Astrocyte (in vitro differentiated cells and primary cell): ENCODE measurements around the gene RECQL5. TPM values are rescaled to one million over a fixed set of nuclear protein-coding genes. Genes with fewer than 3 reads are reported as not detected.
A peak's percentile ranks its signal among the peaks of the same experiment; 100 is the strongest.

Experiments
- DNase-seq: peaks from one replicate; pipeline ENCODE4 v3.0.0-alpha.2; 2010; ENCODE audit warnings: low read depth
- FAIRE-seq: peaks from 2 replicates; lab custom pipeline; 2011; peaks lifted over from hg19 to GRCh38; lab: Jason Lieb, UNC
- H2AFZ ChIP-seq: 2 replicates; pipeline ENCODE4 v1.6.0; 2012; ENCODE audit warnings: low read depth, low read length, inconsistent platforms
- H3K27ac ChIP-seq: 2 replicates; pipeline ENCODE4 v1.5.1; 2011; ENCODE audit warnings: low read depth, low read length, inconsistent platforms
- H3K27me3 ChIP-seq: 2 replicates; pipeline ENCODE4 v1.6.0; 2011; ENCODE audit warnings: low read length, inconsistent platforms; ENCODE audit not compliant: insufficient read depth
- H3K36me3 ChIP-seq: 2 replicates; pipeline ENCODE4 v1.5.1; 2011; ENCODE audit warnings: low read length, inconsistent platforms; ENCODE audit not compliant: insufficient read depth
- H3K4me1 ChIP-seq: 2 replicates; pipeline ENCODE4 v1.5.1; 2011; ENCODE audit warnings: low read length, inconsistent platforms; ENCODE audit not compliant: insufficient read depth
- H3K4me2 ChIP-seq: 2 replicates; pipeline ENCODE4 v1.6.0; 2012; ENCODE audit warnings: low read length, inconsistent platforms
- H3K4me3 ChIP-seq: 2 replicates; pipeline ENCODE4 v1.5.1; 2011; ENCODE audit warnings: low read depth, mild to moderate bottlenecking, low read length, inconsistent platforms; ENCODE audit not compliant: insufficient read depth
- H3K79me2 ChIP-seq: 2 replicates; pipeline ENCODE4 v1.6.0; 2012; ENCODE audit warnings: mild to moderate bottlenecking, low read length, inconsistent platforms; ENCODE audit not compliant: insufficient read depth
- H3K9ac ChIP-seq: 2 replicates; pipeline ENCODE4 v1.6.0; 2012; ENCODE audit warnings: mild to moderate bottlenecking, low read length, inconsistent platforms
- H3K9me3 ChIP-seq: 2 replicates; pipeline ENCODE4 v1.5.1; 2012; ENCODE audit warnings: low read depth, mild to moderate bottlenecking, low read length, inconsistent platforms; ENCODE audit not compliant: insufficient read depth
- H4K20me1 ChIP-seq: 2 replicates; pipeline ENCODE4 v1.6.0; 2012; ENCODE audit warnings: low read length, inconsistent platforms; ENCODE audit not compliant: insufficient read depth
- H3K27ac Mint-ChIP-seq: one replicate; pipeline ENCODE4 v1.8.0; 2021; ENCODE audit warnings: mild to moderate bottlenecking, mixed read lengths; ENCODE audit not compliant: unreplicated experiment
- H3K27me3 Mint-ChIP-seq: one replicate; pipeline ENCODE4 v1.8.0; 2021; ENCODE audit warnings: low read depth, mixed read lengths; ENCODE audit not compliant: unreplicated experiment
- H3K36me3 Mint-ChIP-seq: one replicate; pipeline ENCODE4 v1.8.0; 2021; ENCODE audit warnings: low read depth, mixed read lengths; ENCODE audit not compliant: unreplicated experiment
- H3K4me1 Mint-ChIP-seq: one replicate; pipeline ENCODE4 v1.8.0; 2021; ENCODE audit warnings: low read depth, mixed read lengths; ENCODE audit not compliant: unreplicated experiment
- H3K4me3 Mint-ChIP-seq: one replicate; pipeline ENCODE4 v1.8.0; 2021; ENCODE audit warnings: mild to moderate bottlenecking, moderate library complexity, mixed read lengths; ENCODE audit not compliant: unreplicated experiment
- H3K9me3 Mint-ChIP-seq: one replicate; pipeline ENCODE4 v1.8.0; 2021; ENCODE audit warnings: mild to moderate bottlenecking, mixed read lengths; ENCODE audit not compliant: unreplicated experiment
- CTCF ChIP-seq: IDR thresholded peaks from 2 replicates; pipeline ENCODE4 v1.5.1; 2011; ENCODE audit warnings: low read depth, mild to moderate bottlenecking, inconsistent platforms, low read length, moderate library complexity; ENCODE audit not compliant: insufficient read depth
- EZH2 ChIP-seq: IDR thresholded peaks from 2 replicates; pipeline ENCODE4 v1.6.1; 2012; ENCODE audit warnings: mild to moderate bottlenecking, low read length, inconsistent platforms; ENCODE audit not compliant: insufficient read depth
- total RNA-seq: library from RNA; stranded (reverse); gene quantifications from 2 replicates; pipeline ENCODE4 v1.2.1, GENCODE V29; 2021

The RECQL5 gene
- total RNA-seq, 1 donor from 2014 or later: 25.9 TPM

- H3K27ac Mint-ChIP-seq: peak overlapping the region; percentile 69
- TF ChIP-seq EZH2: no peak
- no peak for TF ChIP-seq CTCF
- Histone ChIP-seq H3K4me3 (no peak overlapping the region), H3K79me2 (no peaks in the 10 kb centered on the region), H3K4me1 (no peaks in the 10 kb centered on the region), H3K9ac (no peak overlapping the region), H3K36me3 (no peaks in the 10 kb centered on the region), H3K27ac (no peak overlapping the region), H3K27me3 (no peaks in the 10 kb centered on the region), H3K9me3 (no peaks in the 10 kb centered on the region), H2AFZ (no peak overlapping the region), H3K4me2 (no peak overlapping the region), H4K20me1 (peaks cover 5% of the 10 kb centered on the region)
- H3K4me3 Mint-ChIP-seq: no peak overlapping the region
- H3K27me3 Mint-ChIP-seq: peaks cover 22% of the 10 kb centered on the region
- FAIRE-seq: no peak
- H3K9me3 Mint-ChIP-seq: no peaks in the 10 kb centered on the region
- H3K4me1 Mint-ChIP-seq: peaks cover 11% of the 10 kb centered on the region
- H3K36me3 Mint-ChIP-seq: peaks cover 3% of the 10 kb centered on the region
- DNase-seq: no peak
Observed at GRCh38 chr17:75622076-75622475, 44.9 kb downstream of the RECQL5 start.

DNA sequence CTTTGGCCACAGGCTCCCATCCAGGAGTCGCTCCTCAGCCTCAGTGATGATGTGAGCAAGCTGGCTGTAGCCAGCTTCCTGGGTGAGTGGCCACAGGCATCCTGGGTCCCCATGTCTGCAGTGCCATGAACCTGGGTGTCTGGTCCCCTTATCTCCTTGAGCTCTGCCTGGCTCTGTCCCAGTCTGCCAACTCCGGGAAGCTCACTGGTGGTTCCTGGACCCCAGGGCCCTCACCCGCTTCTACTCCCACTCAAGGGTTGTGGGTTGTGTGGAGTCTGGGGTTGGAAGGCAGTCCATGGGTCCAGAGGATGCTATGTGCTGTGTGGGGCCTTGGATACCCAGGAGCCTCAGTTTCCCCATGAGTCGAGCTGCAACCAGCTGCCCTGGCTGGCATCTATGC is 45.5 kb downstream of the RECQL5 start:
- no peak overlapping the region for H3K27ac Mint-ChIP-seq
- no peak overlapping the region for H2AFZ ChIP-seq
- H3K9ac ChIP-seq: no peak overlapping the region
- no peak overlapping the region for H3K4me3 Mint-ChIP-seq
- no peaks in the 10 kb centered on the region for H3K9me3 Mint-ChIP-seq
- TF ChIP-seq EZH2 (no peak), CTCF (no peak)
- peaks cover 11% of the 10 kb centered on the region for H3K4me1 Mint-ChIP-seq
- H3K79me2 ChIP-seq: no peaks in the 10 kb centered on the region
- FAIRE-seq: no peak
- peaks cover 22% of the 10 kb centered on the region for H3K27me3 Mint-ChIP-seq
- no peaks in the 10 kb centered on the region for H3K36me3 ChIP-seq
- no peak overlapping the region for H3K27ac ChIP-seq
- H3K9me3 ChIP-seq: no peaks in the 10 kb centered on the region
- peaks cover 3% of the 10 kb centered on the region for H3K36me3 Mint-ChIP-seq
- H3K4me2 ChIP-seq: no peak overlapping the region
- no peaks in the 10 kb centered on the region for H3K27me3 ChIP-seq
- H3K4me3 ChIP-seq: no peak overlapping the region
- no peaks in the 10 kb centered on the region for H3K4me1 ChIP-seq
- peaks cover 5% of the 10 kb centered on the region for H4K20me1 ChIP-seq
- no peak for DNase-seq

GRCh38 chr17:75619506-75620431 is 47.2 kb downstream of the RECQL5 start:
- H3K36me3 Mint-ChIP-seq: peaks cover 3% of the 10 kb centered on the region
- DNase-seq: peak; percentile 22
- H3K4me3 Mint-ChIP-seq: no peak overlapping the region
- no peak for FAIRE-seq
- Histone ChIP-seq H3K27me3 (no peaks in the 10 kb centered on the region), H3K9me3 (no peaks in the 10 kb centered on the region), H3K4me3 (no peak overlapping the region), H3K79me2 (no peaks in the 10 kb centered on the region), H4K20me1 (no peaks in the 10 kb centered on the region), H3K27ac (no peak overlapping the region), H3K4me1 (no peaks in the 10 kb centered on the region), H3K9ac (no peak overlapping the region), H3K4me2 (no peak overlapping the region), H2AFZ (no peak overlapping the region), H3K36me3 (no peaks in the 10 kb centered on the region)
- no peaks in the 10 kb centered on the region for H3K9me3 Mint-ChIP-seq
- no peak for TF ChIP-seq EZH2
- TF ChIP-seq CTCF: peak; percentile 43
- H3K4me1 Mint-ChIP-seq: peaks cover 11% of the 10 kb centered on the region
- no peak overlapping the region for H3K27ac Mint-ChIP-seq
- H3K27me3 Mint-ChIP-seq: peaks cover 23% of the 10 kb centered on the region
